Mesenchymal stem cell (in vitro differentiated cells and primary cell): ENCODE results near the gene RCAN1.

Experiments
- DNase-seq: peaks from one replicate; pipeline ENCODE4 v3.0.0-alpha.2; 2013
- H2AFZ ChIP-seq: one replicate; pipeline ENCODE4 v1.6.1; 2013; ENCODE audit warnings: low read depth, mild to moderate bottlenecking, control low read depth, inconsistent platforms, low read length, moderate library complexity
- H2AK5ac ChIP-seq: 2 replicates; pipeline ENCODE4 v1.6.1; 2013; ENCODE audit warnings: low read length, moderate library complexity, mild to moderate bottlenecking, inconsistent platforms; ENCODE audit not compliant: severe bottlenecking
- H2BK120ac ChIP-seq: one replicate; pipeline ENCODE4 v1.6.1; 2013; ENCODE audit warnings: low read depth, mild to moderate bottlenecking, inconsistent platforms, low read length, moderate library complexity
- H2BK12ac ChIP-seq, 2 experiments: one replicate each; pipeline ENCODE4 v1.6.1; 2013; ENCODE audit warnings: inconsistent platforms in 2 of 2, low read length in 2 of 2, mild to moderate bottlenecking in 2 of 2, moderate library complexity in 2 of 2, control low read depth in 1 of 2
- H2BK15ac ChIP-seq: one replicate; pipeline ENCODE4 v1.6.1; 2013; ENCODE audit warnings: mild to moderate bottlenecking, low read depth, inconsistent platforms; ENCODE audit not compliant: poor library complexity, severe bottlenecking
- H2BK5ac ChIP-seq: 2 replicates; pipeline ENCODE4 v1.6.1; 2013; ENCODE audit warnings: low read depth, mild to moderate bottlenecking, low read length, control low read depth, inconsistent platforms; ENCODE audit not compliant: poor library complexity, severe bottlenecking
- H3K14ac ChIP-seq, 2 experiments: one replicate each; pipeline ENCODE4 v1.6.1; 2013; ENCODE audit warnings: inconsistent platforms in 2 of 2, low read length in 2 of 2, control low read depth in 1 of 2, mild to moderate bottlenecking in 1 of 2, moderate library complexity in 1 of 2
- H3K18ac ChIP-seq, 2 experiments: one replicate each; pipeline ENCODE4 v1.6.1; 2013; ENCODE audit warnings: inconsistent platforms in 2 of 2, low read length in 2 of 2, control low read depth in 1 of 2, low read depth in 1 of 2, mild to moderate bottlenecking in 1 of 2
- H3K23ac ChIP-seq, 2 experiments: one replicate each; pipeline ENCODE4 v1.6.1; 2013; ENCODE audit warnings: inconsistent platforms in 2 of 2, low read length in 2 of 2, mild to moderate bottlenecking in 2 of 2, moderate library complexity in 2 of 2, control low read depth in 1 of 2
- H3K27ac ChIP-seq: 2 replicates; pipeline ENCODE4 v1.5.1; 2013; ENCODE audit warnings: mild to moderate bottlenecking, moderate library complexity, low read length, control low read depth, inconsistent platforms; ENCODE audit not compliant: poor library complexity, severe bottlenecking
- H3K27me3 ChIP-seq, 2 experiments: 2 replicates each; pipeline versions ENCODE4 v1.6.1 to v1.7.0; 2013; ENCODE audit warnings: low read length in 2 of 2, mild to moderate bottlenecking in 2 of 2, moderate library complexity in 2 of 2, control low read depth in 1 of 2, inconsistent platforms in 1 of 2; ENCODE audit not compliant: control insufficient read depth in 1 of 2, insufficient read depth in 1 of 2
- H3K36me3 ChIP-seq, 2 experiments: 2 replicates each; pipeline versions ENCODE4 v1.6.1 to v1.7.0; 2013; ENCODE audit warnings: low read length in 2 of 2, control low read depth in 1 of 2, inconsistent platforms in 1 of 2, low read depth in 1 of 2, mild to moderate bottlenecking in 1 of 2; ENCODE audit not compliant: insufficient read depth in 2 of 2, control insufficient read depth in 1 of 2
- H3K4ac ChIP-seq, 2 experiments: one replicate each; pipeline ENCODE4 v1.6.1; 2013; ENCODE audit warnings: inconsistent platforms in 2 of 2, low read length in 2 of 2, mild to moderate bottlenecking in 2 of 2, moderate library complexity in 2 of 2, control low read depth in 1 of 2, low read depth in 1 of 2
- H3K4me1 ChIP-seq: 2 replicates; pipeline ENCODE4 v1.6.1; 2013; ENCODE audit warnings: low read depth, low read length, control low read depth; ENCODE audit not compliant: control insufficient read depth, insufficient read depth
- H3K4me2 ChIP-seq: 2 replicates; pipeline ENCODE4 v1.6.1; 2013; ENCODE audit warnings: low read length, mild to moderate bottlenecking, inconsistent platforms; ENCODE audit not compliant: poor library complexity, severe bottlenecking
- H3K4me3 ChIP-seq, 2 experiments: 2 replicates each; pipeline versions ENCODE4 v1.5.1 to v1.7.0; 2013; ENCODE audit warnings: low read length in 2 of 2, mild to moderate bottlenecking in 2 of 2, control low read depth in 1 of 2, low read depth in 1 of 2; ENCODE audit not compliant: insufficient read depth in 1 of 2
- H3K79me1 ChIP-seq: replicated peaks from 2 replicates; pipeline ENCODE4 v1.6.1; 2013; ENCODE audit warnings: mild to moderate bottlenecking, control low read depth, low read length, inconsistent platforms; ENCODE audit not compliant: poor library complexity, severe bottlenecking
- H3K9ac ChIP-seq: 2 replicates; pipeline ENCODE4 v1.7.0; 2013; ENCODE audit warnings: mild to moderate bottlenecking, low read length, moderate library complexity
- H3K9me3 ChIP-seq: 2 replicates; pipeline ENCODE4 v1.7.0; 2013; ENCODE audit warnings: mild to moderate bottlenecking, low read length; ENCODE audit not compliant: control insufficient read depth
- H4K8ac ChIP-seq: one replicate; pipeline ENCODE4 v1.6.1; 2013; ENCODE audit warnings: inconsistent platforms, mild to moderate bottlenecking, low read length, moderate library complexity
- H4K91ac ChIP-seq: one replicate; pipeline ENCODE4 v1.6.1; 2013; ENCODE audit warnings: mild to moderate bottlenecking, low read length, inconsistent platforms
- WGBS: methylation state at CpG from one replicate; pipeline ENCODE4 v1.1.7; 2013; ENCODE audit warnings: mixed read lengths; 5-methylcytosine and 5-hydroxymethylcytosine counted together

Gene RCAN1

GRCh38 chr21:34590520-34590919 lies 24.4 kb downstream of the RCAN1 start:
- H3K4ac ChIP-seq, result no peak overlapping the region
- no peak overlapping the region for H2BK12ac ChIP-seq
- no peak overlapping the region for H3K18ac ChIP-seq
- H3K9me3 ChIP-seq, result peaks cover 5% of the 10 kb centered on the region
- H2AK5ac ChIP-seq, result no peak overlapping the region
- no peak overlapping the region for H3K4me2 ChIP-seq
- no peak overlapping the region for H4K8ac ChIP-seq
- no peak for DNase-seq
- no peak overlapping the region for H2BK120ac ChIP-seq
- no peak overlapping the region for H3K27ac ChIP-seq
- WGBS, result no CpG with 5 or more reads among the region's 1 CpG
- H3K14ac ChIP-seq, result no peak overlapping the region
- no peak overlapping the region for H3K4me3 ChIP-seq
- no peak overlapping the region for H2BK15ac ChIP-seq
- no peak overlapping the region for H3K23ac ChIP-seq
- H3K9ac ChIP-seq, result no peak overlapping the region
- H3K27me3 ChIP-seq, result peaks cover 0 to 3% of the 10 kb centered on the region in 2 experiments
- H2AFZ ChIP-seq, result no peak overlapping the region
- no peak overlapping the region for H4K91ac ChIP-seq
- H3K4me1 ChIP-seq, result no peaks in the 10 kb centered on the region
- no peaks in the 10 kb centered on the region for H3K36me3 ChIP-seq
- peaks cover 19% of the 10 kb centered on the region for H3K79me1 ChIP-seq
- no peak overlapping the region for H2BK5ac ChIP-seq

GRCh38 chr21:34589511-34590282 lies 25.2 kb downstream of the RCAN1 start:
- H3K18ac ChIP-seq, result no peak overlapping the region
- no peaks in the 10 kb centered on the region for H3K36me3 ChIP-seq
- H3K14ac ChIP-seq, result no peak overlapping the region
- no peak overlapping the region for H3K27ac ChIP-seq
- H2AK5ac ChIP-seq, result no peak overlapping the region
- H3K4ac ChIP-seq, result no peak overlapping the region
- H3K4me1 ChIP-seq, result no peaks in the 10 kb centered on the region
- peak overlapping the region in 1 of 2 experiments; percentile 54 for H2BK12ac ChIP-seq
- peaks cover 15% of the 10 kb centered on the region for H3K79me1 ChIP-seq
- peaks cover 5% of the 10 kb centered on the region for H3K9me3 ChIP-seq
- H3K4me2 ChIP-seq, result no peak overlapping the region
- H2BK120ac ChIP-seq, result no peak overlapping the region
- no peak overlapping the region for H2BK5ac ChIP-seq
- no peak overlapping the region for H4K8ac ChIP-seq
- 95% methylated on average over 9 of the region's 9 CpGs for WGBS
- no peak overlapping the region for H3K4me3 ChIP-seq
- no peak overlapping the region for H2AFZ ChIP-seq
- H3K27me3 ChIP-seq, result peaks cover 0 to 3% of the 10 kb centered on the region in 2 experiments
- H4K91ac ChIP-seq, result no peak overlapping the region
- H3K9ac ChIP-seq, result no peak overlapping the region
- H2BK15ac ChIP-seq, result no peak overlapping the region
- H3K23ac ChIP-seq, result no peak overlapping the region
- DNase-seq, result no peak

GRCh38 chr21:34583926-34584563 lies 30.9 kb downstream of the RCAN1 start:
- no peak overlapping the region for H4K8ac ChIP-seq
- no peaks in the 10 kb centered on the region for H3K27me3 ChIP-seq
- peaks cover 11% of the 10 kb centered on the region for H3K79me1 ChIP-seq
- H3K14ac ChIP-seq, result no peak overlapping the region
- H3K9me3 ChIP-seq, result peaks cover 5% of the 10 kb centered on the region
- H3K4me1 ChIP-seq, result peaks cover 7% of the 10 kb centered on the region
- H3K4me3 ChIP-seq, result no peak overlapping the region
- no peak overlapping the region for H3K23ac ChIP-seq
- H2BK12ac ChIP-seq, result no peak overlapping the region
- no peak overlapping the region for H2BK15ac ChIP-seq
- no peak overlapping the region for H2AFZ ChIP-seq
- H2BK5ac ChIP-seq, result no peak overlapping the region
- H4K91ac ChIP-seq, result no peak overlapping the region
- DNase-seq, result no peak
- H3K18ac ChIP-seq, result no peak overlapping the region
- peak overlapping the region; percentile 18 for H3K9ac ChIP-seq
- H3K4ac ChIP-seq, result no peak overlapping the region
- no peak overlapping the region for H3K27ac ChIP-seq
- 94% methylated on average over 3 of the region's 3 CpGs for WGBS
- H3K36me3 ChIP-seq, result no peaks in the 10 kb centered on the region
- no peak overlapping the region for H2AK5ac ChIP-seq
- no peak overlapping the region for H3K4me2 ChIP-seq
- no peak overlapping the region for H2BK120ac ChIP-seq

GRCh38 chr21:34582506-34583150 lies 32.3 kb downstream of the RCAN1 start:
- Histone ChIP-seq H2AFZ (peak overlapping the region; percentile 19), H2BK15ac (no peak overlapping the region), H2BK120ac (no peak overlapping the region), H3K23ac (no peak overlapping the region), H3K4ac (no peak overlapping the region), H3K14ac (peak overlapping the region in 1 of 2 experiments; percentile 58), H3K27me3 (no peaks in the 10 kb centered on the region), H3K36me3 (no peaks in the 10 kb centered on the region), H3K18ac (peak overlapping the region in 1 of 2 experiments; percentile 44), H3K9me3 (peaks cover 5% of the 10 kb centered on the region), H2BK12ac (peak overlapping the region in 1 of 2 experiments; percentile 75), H4K91ac (no peak overlapping the region), H3K9ac (no peak overlapping the region), H2AK5ac (no peak overlapping the region), H3K79me1 (peaks cover 12% of the 10 kb centered on the region), H3K4me3 (no peak overlapping the region), H3K27ac (no peak overlapping the region), H2BK5ac (no peak overlapping the region), H3K4me1 (peaks cover 7% of the 10 kb centered on the region), H4K8ac (no peak overlapping the region), H3K4me2 (no peak overlapping the region)
- peak; percentile 68 for DNase-seq
- 88% methylated on average over 10 of the region's 10 CpGs for WGBS
